GM12872 (cell line): Measurements from ENCODE around the gene SLC25A21.
A peak's percentile ranks its signal among the peaks of the same experiment; 100 is the strongest.

Source experiments
- TF ChIP-seq, protein P1 (sequence below): IDR thresholded peaks from 3 replicates; pipeline ENCODE4 v1.5.1; 2011; ENCODE audit warnings: low read depth, mild to moderate bottlenecking, low read length, moderate library complexity; ENCODE audit not compliant: insufficient read depth

The SLC25A21 gene

GRCh38 chr14:36942522-36943245 is 229.7 kb downstream of the SLC25A21 start:
- TF ChIP-seq, protein P1, sequence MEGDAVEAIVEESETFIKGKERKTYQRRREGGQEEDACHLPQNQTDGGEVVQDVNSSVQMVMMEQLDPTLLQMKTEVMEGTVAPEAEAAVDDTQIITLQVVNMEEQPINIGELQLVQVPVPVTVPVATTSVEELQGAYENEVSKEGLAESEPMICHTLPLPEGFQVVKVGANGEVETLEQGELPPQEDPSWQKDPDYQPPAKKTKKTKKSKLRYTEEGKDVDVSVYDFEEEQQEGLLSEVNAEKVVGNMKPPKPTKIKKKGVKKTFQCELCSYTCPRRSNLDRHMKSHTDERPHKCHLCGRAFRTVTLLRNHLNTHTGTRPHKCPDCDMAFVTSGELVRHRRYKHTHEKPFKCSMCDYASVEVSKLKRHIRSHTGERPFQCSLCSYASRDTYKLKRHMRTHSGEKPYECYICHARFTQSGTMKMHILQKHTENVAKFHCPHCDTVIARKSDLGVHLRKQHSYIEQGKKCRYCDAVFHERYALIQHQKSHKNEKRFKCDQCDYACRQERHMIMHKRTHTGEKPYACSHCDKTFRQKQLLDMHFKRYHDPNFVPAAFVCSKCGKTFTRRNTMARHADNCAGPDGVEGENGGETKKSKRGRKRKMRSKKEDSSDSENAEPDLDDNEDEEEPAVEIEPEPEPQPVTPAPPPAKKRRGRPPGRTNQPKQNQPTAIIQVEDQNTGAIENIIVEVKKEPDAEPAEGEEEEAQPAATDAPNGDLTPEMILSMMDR, result no peak

DNA sequence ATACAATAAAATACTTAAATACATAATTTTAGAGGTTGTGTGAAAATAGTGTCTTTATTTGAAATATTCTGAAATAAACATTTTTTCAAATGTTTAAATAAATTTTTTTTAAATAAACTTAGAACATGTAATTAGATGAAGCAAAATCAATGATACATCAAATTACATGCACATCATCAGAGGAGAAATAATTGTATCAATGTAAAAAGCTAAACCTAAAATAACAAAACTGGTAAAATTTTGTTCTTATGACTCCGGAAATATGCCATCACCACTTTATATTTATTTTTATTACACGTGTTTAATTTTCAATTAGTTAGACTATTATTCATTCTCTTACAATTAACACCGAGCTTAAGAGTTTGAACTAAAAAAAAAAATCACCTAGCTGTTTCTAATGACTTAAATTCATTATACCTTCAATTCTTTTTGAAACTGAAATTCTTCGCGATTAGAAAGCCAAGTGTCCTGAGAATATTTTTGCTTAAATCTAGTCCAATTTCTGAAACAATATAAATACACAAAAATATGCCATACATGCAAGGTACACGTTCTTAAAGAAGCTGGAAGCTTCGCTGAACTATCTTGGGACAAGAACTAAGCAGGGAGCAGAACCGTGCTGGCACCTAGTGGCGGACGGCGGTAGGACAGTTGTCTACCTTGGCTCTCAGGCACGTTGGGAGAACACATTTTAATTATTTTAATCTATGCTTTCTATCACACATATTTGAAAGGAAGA is 230.5 kb downstream of the SLC25A21 start:
- TF ChIP-seq, protein P1, result peak; percentile 94

DNA sequence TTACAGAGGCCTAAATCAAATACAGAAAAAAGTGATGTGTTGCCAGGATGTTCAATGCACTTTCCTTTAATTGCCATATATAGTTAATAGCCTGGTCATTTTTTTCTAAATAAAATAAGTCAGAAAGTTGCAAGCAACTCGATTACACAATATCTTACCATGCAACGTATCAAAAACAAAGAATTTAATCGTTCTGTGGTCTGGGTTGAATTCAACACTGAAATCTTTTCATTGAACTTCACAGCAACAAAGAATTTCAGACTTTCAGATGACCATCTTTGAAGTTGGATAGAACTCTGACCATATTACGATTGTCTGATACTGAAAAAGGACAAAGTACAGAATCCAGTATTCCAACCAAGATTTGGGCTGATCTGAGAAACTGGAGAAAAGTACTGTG is 231.9 kb downstream of the SLC25A21 start:
- TF ChIP-seq, protein P1, result no peak

DNA sequence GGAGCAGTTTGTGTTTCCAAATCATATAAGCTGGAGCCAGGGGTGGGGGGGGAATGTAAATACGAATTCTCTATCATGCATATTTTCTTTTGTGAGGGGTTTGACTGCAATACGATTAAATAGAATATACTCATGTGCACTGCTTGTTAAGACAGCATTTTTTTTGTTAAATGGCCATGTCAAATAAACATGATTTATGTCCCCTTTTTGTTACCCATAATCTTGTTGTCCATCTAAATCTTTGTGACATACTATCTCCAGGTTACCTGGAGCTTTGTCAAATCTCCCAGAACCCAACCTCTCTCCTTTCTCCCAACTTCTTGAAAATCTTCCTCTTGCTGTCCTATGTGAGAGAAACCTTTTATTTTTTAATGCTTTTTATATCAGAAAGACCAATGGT is 233.1 kb downstream of the SLC25A21 start:
- TF ChIP-seq, protein P1, result no peak

DNA sequence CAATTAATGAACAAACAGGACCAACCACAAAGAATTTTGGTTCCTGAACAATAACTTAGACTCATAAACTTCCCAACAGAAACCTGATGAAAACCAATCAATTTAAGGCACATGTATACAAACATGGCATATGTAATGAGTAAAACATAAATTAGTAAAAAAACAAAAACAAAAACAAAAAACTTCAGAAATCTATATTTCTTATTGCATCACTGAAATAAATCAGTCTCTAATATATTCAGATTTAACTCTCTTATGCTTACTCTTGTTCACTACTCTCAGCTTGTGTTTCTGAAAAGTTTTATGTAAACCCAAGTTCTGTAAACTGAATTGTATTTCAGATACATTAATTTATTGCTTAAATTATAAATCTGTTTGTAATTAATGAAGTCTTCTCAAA is 233.7 kb downstream of the SLC25A21 start:
- TF ChIP-seq, protein P1, result no peak

DNA sequence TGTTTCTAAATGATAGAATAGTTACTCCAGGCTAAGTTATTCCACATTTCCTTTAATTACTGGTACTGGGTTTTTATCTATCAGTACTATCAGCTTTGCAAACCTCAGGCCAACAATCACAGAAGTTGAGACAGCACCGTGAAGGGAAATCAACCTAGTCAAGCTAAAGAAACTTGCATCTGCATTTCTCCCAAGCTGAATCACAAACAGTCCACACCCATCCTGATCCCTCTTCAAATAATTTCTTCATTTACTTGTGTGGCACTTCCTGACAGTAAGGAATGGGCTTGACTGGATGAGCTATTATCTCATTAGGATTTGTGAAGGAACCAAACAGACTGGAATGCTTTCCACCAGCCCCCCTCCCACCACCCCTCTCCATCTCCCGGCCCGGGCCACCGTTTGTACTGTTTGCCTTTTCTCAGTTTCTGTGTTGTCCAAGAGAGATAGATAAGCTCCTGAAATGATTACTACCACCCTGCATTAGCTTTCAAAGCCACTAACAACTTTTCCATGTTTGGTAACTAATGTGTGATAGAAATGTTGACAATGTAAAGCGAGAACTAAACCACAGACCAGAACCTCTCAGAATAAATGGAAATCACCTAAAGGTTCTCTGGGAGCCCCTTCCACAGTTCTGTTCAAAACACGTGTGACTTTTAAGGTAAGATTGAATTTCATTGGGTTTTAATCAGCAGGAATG is 236.3 kb downstream of the SLC25A21 start:
- TF ChIP-seq, protein P1, result no peak

- TF ChIP-seq, protein P1, result no peak
Observed at GRCh38 chr14:36934304-36934703, 238.1 kb downstream of the SLC25A21 start.
